B cell (primary cell): ENCODE measurements around the gene DROSHA. TPM values are rescaled to one million over a fixed set of nuclear protein-coding genes. Genes with fewer than 3 reads are reported as not detected.

ENCODE experiments used
- ATAC-seq: fragments of 200-7000 bp; cut with Tn5 transposase; one replicate; pipeline ENCODE4 v1.10.0; 2021; ENCODE audit warnings: low read depth, mild to moderate bottlenecking, moderate number of reproducible peaks, moderate library complexity
- CTCF ChIA-PET: fragments of 350-600 bp; sonication (Branson Sonifier 250); formaldehyde crosslinking; loops from one replicate; lab custom pipeline; 2021; ENCODE audit warnings: antibody characterized with exemption, inconsistent platforms; lab: Charles Lee
- POLR2A ChIA-PET: fragments of 350-600 bp; sonication (Branson Sonifier 250); formaldehyde crosslinking; loops from one replicate; lab custom pipeline; 2021; ENCODE audit warnings: antibody characterized with exemption; lab: Charles Lee
- DNase-seq: peaks from one replicate; pipeline ENCODE4 v3.0.0; 2013
- H2AFZ ChIP-seq: 2 replicates; pipeline ENCODE4 v1.6.1; 2012; ENCODE audit warnings: mild to moderate bottlenecking, low read depth, low read length; ENCODE audit not compliant: insufficient read depth, poor library complexity, severe bottlenecking
- H3K27ac ChIP-seq, 2 donors: 1 replicate in 1 of 2; 2 replicates in 1 of 2; pipeline ENCODE4 v1.5.1; 2012 to 2013; ENCODE audit warnings: low read length in 2 of 2, mild to moderate bottlenecking in 2 of 2, moderate library complexity in 1 of 2
- H3K27me3 ChIP-seq, 4 experiments: fragments of 200-600 bp in 1 of 4; sonication (generic) in 1 of 4; replicated peaks in 1 of 4; 1 replicate in 2 of 4; 2 replicates in 2 of 4; pipeline versions ENCODE4 v1.6.1 to v1.7.0; 2013 to 2016; ENCODE audit warnings: low read length in 3 of 4, mild to moderate bottlenecking in 2 of 4, mixed read lengths in 1 of 4, moderate library complexity in 1 of 4; ENCODE audit not compliant: insufficient read depth in 4 of 4, control insufficient read depth in 3 of 4; ENCODE audit errors: control extremely low read depth in 1 of 4
- H3K36me3 ChIP-seq, 2 experiments: replicated peaks in 1 of 2; 1 replicate in 1 of 2; 2 replicates in 1 of 2; pipeline versions ENCODE4 v1.6.1 to v1.7.1; 2013; ENCODE audit warnings: low read length in 1 of 2; ENCODE audit not compliant: insufficient read depth in 2 of 2, control insufficient read depth in 1 of 2; ENCODE audit errors: control extremely low read depth in 1 of 2, extremely low read depth in 1 of 2
- H3K4me1 ChIP-seq, 2 donors: fragments of 200-600 bp in 1 of 2; sonication (generic) in 1 of 2; 1 replicate in 1 of 2; 2 replicates in 1 of 2; pipeline versions ENCODE4 v1.5.1 to v1.6.1; 2013 to 2017; ENCODE audit warnings: low read length in 2 of 2; ENCODE audit not compliant: control insufficient read depth in 2 of 2, insufficient read depth in 2 of 2
- H3K4me2 ChIP-seq: replicated peaks from 2 replicates; pipeline ENCODE3; 2012; ENCODE audit warnings: mild to moderate bottlenecking, low read depth, low read length; ENCODE audit not compliant: poor library complexity, severe bottlenecking
- H3K4me3 ChIP-seq, 5 experiments: fragments of 200-600 bp in 1 of 5; sonication (generic) in 1 of 5; 1 replicate in 3 of 5; 2 replicates in 2 of 5; pipeline versions ENCODE4 v1.5.1 to v1.7.0; 2011 to 2016; ENCODE audit warnings: low read length in 4 of 5, mild to moderate bottlenecking in 4 of 5, low read depth in 2 of 5, control low read depth in 1 of 5, moderate library complexity in 1 of 5; ENCODE audit not compliant: insufficient read depth in 1 of 5; ENCODE audit errors: control extremely low read depth in 1 of 5, extremely low read depth in 1 of 5
- H3K79me2 ChIP-seq: fragments of 200-600 bp; sonication (generic); one replicate; pipeline ENCODE4 v1.6.0; 2016; ENCODE audit warnings: low read length; ENCODE audit not compliant: control insufficient read depth, insufficient read depth
- H3K9ac ChIP-seq: fragments of 200-600 bp; sonication (generic); 2 replicates; pipeline ENCODE4 v1.6.1; 2017; ENCODE audit warnings: mild to moderate bottlenecking, low read length, moderate library complexity
- H3K9me3 ChIP-seq, 3 donors: one replicate each; pipeline versions ENCODE4 v1.6.1 to v1.7.1; 2013; ENCODE audit warnings: low read length in 2 of 3; ENCODE audit not compliant: control insufficient read depth in 2 of 3, insufficient read depth in 1 of 3; ENCODE audit errors: control extremely low read depth in 1 of 3
- H4K20me1 ChIP-seq: 2 replicates; pipeline ENCODE4 v1.6.0; 2012; ENCODE audit warnings: mild to moderate bottlenecking, low read length; ENCODE audit not compliant: insufficient read depth, control insufficient read depth, poor library complexity, severe bottlenecking
- H3K27ac Mint-ChIP-seq: one replicate; pipeline ENCODE4 v1.8.0; 2021; ENCODE audit warnings: mixed read lengths
- H3K27me3 Mint-ChIP-seq: one replicate; pipeline ENCODE4 v1.8.0; 2021; ENCODE audit warnings: mixed read lengths
- H3K4me1 Mint-ChIP-seq: one replicate; pipeline ENCODE4 v1.8.0; 2021; ENCODE audit warnings: mixed read lengths
- H3K4me3 Mint-ChIP-seq: one replicate; pipeline ENCODE4 v1.8.0; 2021; ENCODE audit warnings: mixed read lengths
- H3K9me3 Mint-ChIP-seq: one replicate; pipeline ENCODE4 v1.8.0; 2022; ENCODE audit warnings: mixed read lengths; ENCODE audit not compliant: insufficient read depth
- EZH2 ChIP-seq: IDR thresholded peaks from 2 replicates; pipeline ENCODE4 v1.6.1; 2012; ENCODE audit warnings: borderline replicate concordance, low read depth, mild to moderate bottlenecking, moderate library complexity, low read length; ENCODE audit not compliant: insufficient read depth, poor library complexity, severe bottlenecking
- WGBS: methylation state at CpG from one replicate; pipeline ENCODE4 v1.1.5; 2013; ENCODE audit warnings: missing lambda C conversion rate; ENCODE audit not compliant: insufficient coverage; 5-methylcytosine and 5-hydroxymethylcytosine counted together
- intact Hi-C: fragments of 100-400 bp; cut with micrococcal nuclease; formaldehyde crosslinking; loops from one replicate; pipeline ENCODE4 v1.10.0; 2022
- polyA plus RNA-seq: library from polyadenylated mRNA; depleted of rRNA; stranded (reverse); fragments of >200 nt; gene quantifications from 2 replicates; pipeline ENCODE4 v1.2.3, GENCODE V29; 2012
- total RNA-seq, 2 donors: library from RNA; stranded (reverse); fragments of 120-200 nt in 1 of 2; gene quantifications; 1 replicate in 1 of 2; 2 replicates in 1 of 2; pipeline versions ENCODE4 v1.2.3 to v1.2.4, GENCODE V29; 2013 to 2022
- TF ChIP-seq, protein P1 (sequence below): fragments of 200-600 bp; IDR thresholded peaks from one replicate; pipeline ENCODE4 v1.8.0; 2022; ENCODE audit warnings: antibody characterized with exemption, mild to moderate bottlenecking

DROSHA gene
- total and polyA plus RNA-seq, 2 donors (not counting 1 experiment from before 2014, with no cell fraction given): 31.2 to 62.4 TPM

- no peak overlapping the region for H3K4me2 ChIP-seq
- H3K27ac Mint-ChIP-seq: no peak overlapping the region
- H3K27me3 ChIP-seq: no peaks in the 10 kb centered on the region
- no peak overlapping the region for H3K4me3 ChIP-seq
- DNase-seq (no peak), ATAC-seq (no peak)
- no peaks in the 10 kb centered on the region for H3K27me3 Mint-ChIP-seq
- no peak overlapping the region for H3K9ac ChIP-seq
- H3K79me2 ChIP-seq: no peaks in the 10 kb centered on the region
- H3K4me1 ChIP-seq: no peaks in the 10 kb centered on the region
- CTCF ChIA-PET: no interaction called here
- H3K27ac ChIP-seq: no peak overlapping the region
- H3K4me1 Mint-ChIP-seq: no peaks in the 10 kb centered on the region
- 100% methylated on average over 1 of the region's 5 CpGs for WGBS
- peaks cover 0 to 13% (median 0%) of the 10 kb centered on the region in 3 donors for H3K9me3 ChIP-seq
- no peaks in the 10 kb centered on the region for H3K36me3 ChIP-seq
- intact Hi-C loops: no loop called here
- no peaks in the 10 kb centered on the region for H4K20me1 ChIP-seq
- H2AFZ ChIP-seq: no peak overlapping the region
- H3K4me3 Mint-ChIP-seq: no peak overlapping the region
- POLR2A ChIA-PET: no interaction called here
- no peak for TF ChIP-seq EZH2
- TF ChIP-seq, protein P1, sequence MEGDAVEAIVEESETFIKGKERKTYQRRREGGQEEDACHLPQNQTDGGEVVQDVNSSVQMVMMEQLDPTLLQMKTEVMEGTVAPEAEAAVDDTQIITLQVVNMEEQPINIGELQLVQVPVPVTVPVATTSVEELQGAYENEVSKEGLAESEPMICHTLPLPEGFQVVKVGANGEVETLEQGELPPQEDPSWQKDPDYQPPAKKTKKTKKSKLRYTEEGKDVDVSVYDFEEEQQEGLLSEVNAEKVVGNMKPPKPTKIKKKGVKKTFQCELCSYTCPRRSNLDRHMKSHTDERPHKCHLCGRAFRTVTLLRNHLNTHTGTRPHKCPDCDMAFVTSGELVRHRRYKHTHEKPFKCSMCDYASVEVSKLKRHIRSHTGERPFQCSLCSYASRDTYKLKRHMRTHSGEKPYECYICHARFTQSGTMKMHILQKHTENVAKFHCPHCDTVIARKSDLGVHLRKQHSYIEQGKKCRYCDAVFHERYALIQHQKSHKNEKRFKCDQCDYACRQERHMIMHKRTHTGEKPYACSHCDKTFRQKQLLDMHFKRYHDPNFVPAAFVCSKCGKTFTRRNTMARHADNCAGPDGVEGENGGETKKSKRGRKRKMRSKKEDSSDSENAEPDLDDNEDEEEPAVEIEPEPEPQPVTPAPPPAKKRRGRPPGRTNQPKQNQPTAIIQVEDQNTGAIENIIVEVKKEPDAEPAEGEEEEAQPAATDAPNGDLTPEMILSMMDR: no peak
- H3K9me3 Mint-ChIP-seq: peaks cover 9% of the 10 kb centered on the region
These were observed 141.6 kb downstream of the DROSHA start for GRCh38 chr5:31390256-31390655.

DNA sequence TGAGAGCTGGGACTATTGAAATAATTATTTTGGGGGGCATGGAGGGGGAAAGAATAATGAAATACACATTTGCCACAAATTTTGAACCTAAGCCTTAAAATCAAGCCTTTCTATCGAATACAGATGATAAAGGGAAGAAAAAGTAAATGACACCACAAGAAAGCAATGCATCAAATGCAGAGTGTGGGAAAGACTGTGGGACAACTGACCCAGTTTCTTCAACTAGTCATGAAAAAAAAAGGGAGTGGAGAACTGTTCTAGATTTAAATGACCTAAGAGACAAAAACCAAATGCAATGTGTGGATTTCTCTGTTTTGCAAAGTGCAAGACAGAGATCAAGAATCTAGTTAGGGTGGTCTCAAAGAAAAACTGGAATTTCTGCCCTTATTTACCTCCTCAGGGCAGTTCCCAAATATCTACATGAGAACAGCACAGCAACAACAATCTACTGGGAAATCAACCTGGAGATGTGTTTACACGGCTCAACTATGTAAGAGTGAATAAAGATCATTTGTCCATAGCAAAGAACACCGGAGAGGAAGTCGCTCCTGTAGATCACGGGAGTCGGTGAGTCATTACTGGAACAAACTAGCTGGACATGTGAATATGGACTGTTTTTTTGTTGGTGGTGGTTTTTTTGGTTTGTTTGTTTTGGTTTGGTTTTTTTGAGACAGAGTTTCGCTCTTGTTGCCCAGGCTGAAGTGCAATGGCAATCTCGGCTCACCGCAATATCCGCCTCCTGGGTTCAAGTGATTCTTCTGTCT, 145.9 kb downstream of the DROSHA start:
- Histone ChIP-seq H4K20me1 (no peaks in the 10 kb centered on the region), H3K36me3 (no peaks in the 10 kb centered on the region), H3K79me2 (no peaks in the 10 kb centered on the region), H3K9me3 (peaks cover 0 to 13% (median 0%) of the 10 kb centered on the region in 3 donors), H3K27ac (no peak overlapping the region), H3K4me1 (no peaks in the 10 kb centered on the region), H2AFZ (no peak overlapping the region), H3K27me3 (peaks cover 0 to 3% (median 1%) of the 10 kb centered on the region in 4 experiments), H3K4me3 (no peak overlapping the region), H3K9ac (no peak overlapping the region), H3K4me2 (no peak overlapping the region)
- ATAC-seq (no peak), DNase-seq (no peak)
- ChIA-PET POLR2A (no interaction called here), CTCF (no interaction called here)
- Mint-ChIP-seq H3K27ac (no peak overlapping the region), H3K27me3 (peaks cover 14% of the 10 kb centered on the region), H3K9me3 (peaks cover 9% of the 10 kb centered on the region), H3K4me1 (no peaks in the 10 kb centered on the region), H3K4me3 (no peak overlapping the region)
- intact Hi-C loops: no loop called here
- no peak for TF ChIP-seq EZH2
- 94% methylated on average over 8 of the region's 10 CpGs for WGBS
